Right forelimb (tissue), 1 donor: ENCODE results near the gene COL20A1.

Source experiments
- DNase-seq: peaks from one replicate; pipeline ENCODE4 v3.0.0-alpha.2; 2018

COL20A1 gene

DNA sequence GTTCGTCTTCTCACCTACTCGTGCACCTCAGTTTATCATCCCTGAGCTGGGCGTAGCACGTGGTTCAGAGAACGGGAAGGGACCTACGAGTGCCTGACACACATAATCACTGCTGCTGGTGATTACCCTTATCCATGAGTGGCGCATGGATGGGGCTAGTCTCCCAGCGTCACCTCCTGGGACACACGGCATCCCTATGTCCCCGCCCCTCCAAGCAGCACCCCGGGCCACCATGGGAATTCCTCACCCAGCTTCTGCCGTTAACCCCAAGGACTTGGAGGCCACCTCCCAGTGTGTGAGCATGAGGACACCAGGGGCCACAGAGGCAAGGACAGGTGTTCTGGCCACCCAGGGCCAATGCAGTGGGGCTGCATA, 58.3 kb downstream of the COL20A1 start:
- DNase-seq: no peak

DNA sequence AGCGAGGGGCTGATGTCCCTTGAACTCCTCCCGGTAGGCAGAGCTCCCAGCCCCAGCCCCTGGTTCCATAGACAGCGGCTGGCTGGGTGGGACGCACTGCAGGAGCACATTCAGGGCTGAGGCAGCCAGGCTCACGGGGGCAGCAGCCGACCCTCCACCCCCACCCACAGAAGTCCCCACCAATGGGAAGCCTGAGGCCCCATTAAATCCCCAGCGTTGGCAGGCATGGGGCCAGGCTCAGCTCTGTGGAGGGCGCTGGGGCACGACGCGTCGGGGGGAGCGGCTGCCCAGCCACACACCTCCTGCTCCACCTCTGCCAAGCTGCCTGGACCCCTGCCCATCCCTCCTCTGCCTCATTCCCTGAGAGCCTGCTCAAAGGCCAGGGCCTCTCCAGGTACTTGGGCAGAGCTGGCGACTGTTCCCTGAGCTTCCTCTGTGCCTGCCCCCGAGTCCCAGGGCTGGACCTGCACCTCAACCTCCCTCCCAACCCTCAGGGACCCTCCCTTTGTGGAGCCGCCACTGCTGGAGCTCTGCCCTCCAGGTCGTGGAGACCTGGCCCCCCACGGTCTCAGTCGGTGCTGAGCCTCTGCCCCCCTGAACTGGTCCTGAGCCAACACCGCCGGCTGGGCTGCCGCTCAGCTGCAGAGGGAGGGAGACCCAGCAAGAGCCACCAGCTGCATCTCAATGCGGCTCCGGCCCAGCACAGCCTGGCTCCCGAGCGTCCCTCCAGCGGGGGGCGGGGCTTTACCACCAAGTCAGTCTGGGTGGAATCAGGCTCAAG, 59.0 kb downstream of the COL20A1 start:
- peak; percentile 76 for DNase-seq

DNA sequence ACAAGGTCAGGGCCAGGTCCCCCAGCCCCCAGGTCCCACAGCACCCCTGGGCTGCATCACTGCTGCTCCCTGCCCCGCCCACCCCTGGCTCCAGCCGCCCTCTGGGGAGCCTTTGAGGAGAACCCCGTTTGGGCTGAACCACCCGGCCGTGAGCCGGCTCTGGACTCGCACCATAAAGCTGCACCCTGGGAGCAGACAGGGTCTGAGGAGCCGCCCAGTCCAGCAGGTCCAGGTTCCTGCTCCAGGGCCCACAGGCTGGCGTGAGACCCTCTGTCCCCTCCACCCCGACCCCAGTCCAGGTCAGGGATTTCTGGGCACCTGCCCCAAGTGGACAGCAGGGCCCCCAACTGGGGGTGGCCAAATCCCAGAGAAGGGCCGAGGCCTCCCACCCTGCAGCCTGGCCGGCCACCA, 59.8 kb downstream of the COL20A1 start:
- DNase-seq: no peak

DNA sequence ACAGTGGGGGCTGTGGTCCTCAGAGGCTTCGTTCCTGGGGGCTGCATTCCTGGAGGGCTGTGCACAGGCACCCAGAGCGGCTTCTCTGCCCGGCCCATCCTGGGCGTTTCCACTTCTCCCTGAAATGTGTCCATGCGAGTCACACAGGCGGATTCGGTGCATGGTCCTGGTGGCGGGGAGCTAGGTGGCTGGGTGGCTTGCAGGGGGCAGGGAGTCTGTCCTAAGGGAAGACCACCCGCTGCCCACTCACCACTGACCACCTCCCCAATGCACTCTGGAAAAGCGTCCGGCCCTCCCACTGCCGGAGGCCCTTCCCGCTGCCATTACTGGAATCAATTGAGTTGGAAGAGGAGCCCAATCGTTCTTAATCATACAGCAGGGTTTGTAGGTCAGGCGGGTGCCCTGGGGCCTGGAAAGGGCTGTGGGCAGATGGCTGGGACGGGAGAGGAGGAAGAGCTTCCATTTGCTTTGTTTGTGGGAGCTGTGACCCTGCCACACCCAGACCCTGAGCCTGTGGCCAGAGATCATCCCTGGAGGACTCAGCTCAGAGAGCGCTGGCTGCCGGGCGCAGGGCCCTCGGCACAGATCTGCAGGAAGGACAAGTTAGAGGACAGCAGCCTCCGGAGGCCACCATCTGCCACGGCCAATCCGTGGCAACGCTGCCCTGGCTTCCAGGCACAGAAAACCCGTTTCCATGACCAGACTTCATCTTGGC, 61.8 kb downstream of the COL20A1 start:
- DNase-seq: no peak

DNA sequence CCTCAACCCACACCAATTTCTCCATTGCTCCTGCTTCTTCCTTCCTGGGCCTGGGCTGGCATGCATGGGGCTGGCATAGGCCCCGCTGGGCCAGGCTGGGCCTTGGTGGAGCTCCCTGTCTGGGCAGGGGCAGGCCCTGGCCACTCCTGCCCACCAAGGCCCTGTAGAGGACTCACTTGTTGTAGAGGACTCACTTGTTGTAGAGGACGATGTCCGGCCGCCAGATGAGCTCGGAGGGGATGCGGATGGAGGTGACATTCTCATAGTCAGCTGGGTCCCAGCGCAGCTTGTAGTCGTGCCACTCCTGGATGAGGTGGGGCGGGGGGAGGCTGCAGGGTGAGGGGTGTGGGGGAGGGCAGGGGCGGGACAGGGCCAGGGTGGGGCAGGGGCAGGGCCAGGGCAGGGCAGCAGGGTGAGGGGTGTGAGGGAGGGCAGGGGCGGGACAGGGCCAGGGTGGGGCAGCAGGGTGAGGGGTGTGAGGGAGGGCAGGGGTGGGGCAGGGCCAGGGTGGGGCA, 62.9 kb downstream of the COL20A1 start:
- DNase-seq: no peak

DNA sequence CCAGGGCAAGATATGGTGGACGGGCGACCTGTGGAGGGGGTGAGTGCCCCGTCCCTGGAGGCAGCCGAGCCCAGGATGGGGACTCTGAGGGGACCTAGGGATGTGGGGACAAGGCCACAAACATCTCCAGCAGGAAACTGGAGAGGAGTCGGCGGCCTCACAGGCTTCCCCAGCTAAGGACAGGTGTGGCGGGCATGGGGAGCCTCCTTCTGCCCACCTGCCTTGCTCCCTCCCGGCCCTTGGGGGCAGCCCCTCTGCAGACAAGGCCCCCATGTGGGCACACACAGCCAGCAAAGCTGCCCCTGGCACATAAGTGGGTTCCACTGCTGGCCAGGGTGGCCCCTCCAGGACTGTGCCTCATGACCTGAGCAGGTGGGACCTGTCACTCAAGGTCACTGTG, 63.5 kb downstream of the COL20A1 start:
- no peak for DNase-seq

DNA sequence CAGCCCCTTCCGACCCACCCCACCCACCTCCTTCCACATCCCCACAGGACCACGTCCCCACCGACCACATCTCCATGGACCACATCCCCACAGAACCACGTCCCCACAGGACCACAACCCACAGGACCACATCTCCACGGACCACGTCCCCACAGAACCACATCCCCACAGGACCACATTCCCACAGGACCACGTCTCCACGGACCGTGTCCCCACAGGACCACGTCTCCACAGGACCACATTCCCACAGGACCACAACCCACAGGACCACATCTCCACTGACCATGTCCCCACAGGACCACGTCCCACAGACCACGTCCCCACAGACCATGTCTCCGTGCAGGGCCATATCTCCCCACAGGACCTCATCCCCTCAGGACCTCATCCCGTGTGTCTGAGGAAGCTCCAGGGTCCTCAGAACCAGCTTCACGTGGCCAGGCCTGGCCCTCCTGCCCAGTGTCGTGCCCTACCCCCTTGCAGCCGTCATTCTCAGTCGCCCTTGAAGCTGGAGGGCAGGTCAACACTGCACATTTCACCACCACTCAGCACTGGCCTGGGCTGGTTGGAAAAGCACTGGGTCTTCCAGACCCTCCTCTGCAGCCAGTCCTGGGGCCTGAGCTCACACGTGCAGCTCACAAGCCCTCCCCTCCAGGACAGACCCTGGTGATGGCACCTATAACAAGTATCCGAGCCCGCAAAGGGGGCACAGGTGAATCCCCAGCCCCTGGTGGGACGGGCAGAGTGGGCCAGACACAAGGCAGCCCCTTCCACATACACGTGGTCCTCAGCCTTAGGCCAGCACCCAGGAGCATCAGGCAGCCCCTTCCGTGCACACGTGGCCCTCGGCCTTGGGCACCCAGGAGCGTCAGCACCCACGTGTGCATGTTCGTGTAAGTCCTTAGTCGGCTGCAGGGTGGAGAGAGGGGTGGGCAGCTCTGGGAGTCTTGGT, 64.2 kb downstream of the COL20A1 start:
- DNase-seq: no peak

DNA sequence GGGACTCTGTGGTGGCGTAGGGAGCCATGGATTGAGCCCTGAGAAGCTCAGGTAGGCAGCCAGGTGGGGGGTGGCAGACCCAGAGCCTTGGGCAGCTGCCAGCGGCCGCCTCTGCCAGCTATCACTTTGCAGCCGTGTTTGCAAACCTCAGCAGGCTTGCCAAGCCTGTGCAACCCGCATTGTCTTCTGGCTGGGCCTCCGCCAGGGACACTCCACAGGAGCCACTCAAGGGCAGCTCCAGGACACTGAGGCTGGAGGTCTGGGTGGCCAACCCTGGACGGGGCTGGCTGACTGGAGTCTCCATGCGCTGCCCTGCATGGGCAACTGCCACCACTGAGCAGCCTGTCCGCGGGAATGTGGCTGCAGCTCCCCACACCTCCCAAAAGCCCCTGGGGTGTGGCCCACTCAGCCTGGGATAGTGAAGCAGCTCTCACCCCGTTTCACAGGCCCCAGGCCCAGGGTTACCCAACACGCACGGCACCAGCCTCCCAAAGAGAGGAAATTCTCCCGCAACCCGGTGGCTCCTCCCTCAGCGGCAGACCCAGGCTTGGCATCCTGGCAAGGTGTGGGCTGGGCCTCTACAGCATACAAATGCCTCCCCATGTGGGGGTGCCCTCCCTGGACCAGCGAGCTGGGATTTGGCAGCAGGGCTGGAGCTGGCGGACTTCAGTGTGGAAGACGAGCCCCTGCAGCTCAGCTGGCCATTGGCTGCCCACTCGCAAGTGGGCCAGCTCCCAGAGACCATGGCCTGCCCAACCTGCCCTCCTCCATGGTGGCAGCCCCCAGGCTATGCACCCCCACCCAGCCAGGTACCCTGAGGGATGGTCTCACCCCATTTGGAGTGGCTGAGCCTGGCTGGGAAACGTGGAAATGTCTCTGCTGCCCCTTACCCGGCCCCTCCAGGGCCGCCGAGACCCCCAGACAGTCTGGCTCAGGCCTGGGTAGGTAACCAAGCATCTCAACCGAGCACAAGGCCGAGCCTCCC, 65.2 kb downstream of the COL20A1 start:
- DNase-seq: no peak

DNA sequence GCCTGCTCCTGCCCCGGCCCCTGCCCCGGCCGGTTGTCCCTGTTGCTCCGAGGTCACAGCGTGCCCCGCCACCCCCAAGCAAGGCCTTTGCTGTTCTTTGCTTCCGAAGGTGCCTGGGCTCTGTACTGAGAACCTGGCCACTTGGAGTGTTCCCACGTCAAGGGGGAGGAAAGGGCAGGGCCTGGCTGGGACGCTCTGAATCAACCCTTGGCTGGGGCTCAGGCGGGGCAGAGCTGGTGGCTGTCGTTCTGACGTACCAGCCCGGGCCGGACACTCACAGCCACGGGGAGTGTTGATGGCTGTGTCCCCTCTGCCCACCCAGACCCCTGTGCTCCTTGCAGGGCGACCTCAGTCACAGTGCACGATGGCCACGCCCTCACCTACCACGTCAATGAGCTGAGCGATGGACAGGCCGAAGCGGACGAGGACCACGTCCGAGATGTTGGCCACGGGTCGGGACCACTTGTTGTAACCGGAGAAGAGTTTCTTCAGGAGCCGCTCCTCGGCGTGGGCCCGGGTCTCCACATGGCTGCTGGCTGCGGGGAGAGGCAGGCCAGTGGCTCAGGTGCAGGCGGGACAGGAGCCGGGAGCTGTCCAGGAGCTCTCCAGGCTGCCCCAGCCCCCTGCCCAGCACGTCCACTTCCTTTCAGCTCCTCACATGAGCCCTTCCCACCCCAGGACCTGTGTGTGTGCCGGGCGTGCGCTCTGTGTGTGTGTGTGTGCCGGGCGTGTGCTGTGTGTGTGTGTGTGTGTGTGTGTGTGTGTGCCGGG, 66.4 kb downstream of the COL20A1 start:
- no peak for DNase-seq

DNA sequence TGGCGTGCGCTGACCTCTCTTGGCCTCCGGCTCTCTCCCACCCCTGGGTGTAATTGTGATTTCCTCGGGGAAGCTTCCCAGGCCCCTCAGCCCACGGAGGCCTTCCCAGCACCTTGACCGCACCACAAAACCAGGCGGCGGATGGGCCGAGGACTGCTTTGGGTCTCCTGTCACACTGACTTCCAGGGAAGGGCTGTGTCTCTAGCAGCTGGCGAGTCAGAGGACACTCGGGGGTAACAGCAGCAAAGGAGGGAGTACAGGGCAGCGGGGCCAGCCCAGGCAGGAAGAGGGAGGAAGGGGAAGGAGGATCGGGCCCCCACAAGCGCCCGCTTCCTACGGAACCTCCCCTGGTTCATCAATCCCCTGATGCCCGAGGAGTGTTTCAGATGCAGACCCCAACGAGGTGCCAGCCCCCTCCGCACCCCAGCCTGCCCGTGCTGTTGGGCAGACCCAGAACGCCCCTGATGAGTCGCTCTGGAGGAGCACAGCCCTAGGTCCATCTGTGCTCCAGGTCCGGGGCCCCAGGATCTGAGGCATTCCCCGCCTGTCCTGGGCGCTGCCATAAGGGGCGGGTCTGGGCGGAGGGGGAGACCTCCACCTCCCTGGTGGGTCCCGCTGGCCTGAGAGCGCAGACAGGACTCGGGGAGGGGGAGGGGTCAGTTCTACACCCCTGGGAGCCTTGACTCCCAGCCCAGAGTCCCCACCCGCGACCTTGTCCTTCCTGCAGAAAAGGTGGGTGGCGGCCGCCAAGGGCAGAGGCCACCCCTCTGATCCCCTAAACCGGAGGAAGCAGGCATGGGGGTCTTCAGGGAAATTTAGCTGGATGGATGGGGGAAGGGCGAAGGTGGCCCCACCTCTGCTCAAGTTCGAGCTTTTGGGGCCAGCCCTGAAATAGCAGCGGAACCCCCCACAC, 67.2 kb downstream of the COL20A1 start:
- DNase-seq: no peak

DNA sequence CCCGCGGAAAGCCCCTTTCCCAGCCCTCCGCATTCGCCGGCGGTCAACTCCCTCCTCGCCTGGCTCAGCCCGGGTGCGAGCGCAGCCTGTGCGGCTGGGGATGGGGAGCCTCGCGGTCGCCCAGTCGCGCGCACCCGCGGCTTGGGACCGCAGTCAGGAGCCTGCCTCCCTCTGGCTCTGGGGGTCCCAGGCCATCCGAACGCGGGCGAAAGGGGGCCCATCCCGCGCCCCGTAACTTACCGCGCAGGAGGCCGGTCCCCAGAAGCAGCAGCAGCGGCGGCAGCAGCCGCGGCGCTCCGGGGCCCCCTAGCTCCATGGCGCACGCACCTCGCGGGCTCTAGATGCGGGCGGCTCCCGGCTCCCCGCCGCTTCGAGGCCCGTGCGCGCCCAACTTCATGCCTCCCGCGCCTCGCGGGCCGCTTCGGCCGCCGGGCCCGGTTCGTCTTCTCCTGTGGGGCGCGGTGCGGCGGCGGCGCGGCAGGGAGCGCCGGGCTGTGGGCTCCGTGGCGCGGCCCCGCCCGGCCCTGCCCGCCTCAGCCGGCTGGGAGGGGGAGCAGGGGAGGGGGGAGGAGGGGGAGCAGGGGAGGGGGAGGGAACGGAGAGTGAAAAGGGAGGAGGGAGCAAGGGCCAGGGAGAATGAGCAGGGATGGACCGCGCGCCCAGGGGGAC, 68.0 kb downstream of the COL20A1 start, which contains the start of gene CHRNA4:
CHRNA4 (minus strand) TSS at position 500 of the 669 bp plus-strand sequence; CDS start at position 316, 184 bp downstream.
- DNase-seq: no peak

DNA sequence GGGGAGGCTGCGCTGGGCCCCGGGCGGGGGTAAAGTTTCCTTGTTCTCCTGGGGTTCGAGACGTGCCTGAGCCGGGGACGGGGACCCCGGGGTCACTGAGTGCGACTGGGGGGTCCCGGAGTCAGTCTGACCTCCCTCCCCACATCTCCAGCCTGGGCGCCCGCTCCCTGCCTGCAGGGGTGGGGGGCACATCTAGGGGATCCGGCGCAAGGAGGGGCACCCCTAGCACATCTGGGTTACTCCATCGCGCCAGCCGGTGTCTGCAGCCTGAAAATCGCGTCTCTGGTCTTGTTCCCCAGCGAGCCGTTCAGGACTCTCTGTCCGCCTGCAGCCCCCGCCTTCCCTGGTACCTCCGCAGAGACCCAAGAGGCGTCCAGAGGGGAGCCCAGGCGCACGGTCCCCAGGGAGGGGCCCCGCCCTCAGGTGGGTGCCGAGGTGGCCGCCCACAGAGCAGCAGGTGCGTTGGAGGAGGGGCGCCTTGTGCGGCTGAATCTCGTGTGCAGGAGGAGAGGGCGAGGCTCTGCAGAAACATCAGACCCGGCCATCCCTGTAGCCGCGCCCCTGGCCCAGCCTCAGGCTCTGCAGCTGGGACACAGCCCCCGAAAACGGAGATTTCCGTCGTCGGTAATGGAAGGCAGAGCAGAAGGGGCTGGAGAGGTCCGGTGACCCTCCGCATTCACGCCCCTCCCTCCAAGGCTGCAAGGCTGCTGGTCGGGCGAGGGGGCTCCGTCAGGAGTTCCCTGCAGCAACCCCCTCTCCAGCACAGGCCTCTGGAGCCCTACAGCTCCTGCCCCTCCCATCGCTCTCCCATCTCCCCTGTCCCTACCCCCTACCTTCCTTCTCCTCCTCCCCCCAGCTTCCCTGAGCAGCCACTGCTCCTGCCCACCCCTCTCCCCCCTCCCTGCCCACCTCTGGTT, 68.8 kb downstream of the COL20A1 start:
- no peak for DNase-seq

DNA sequence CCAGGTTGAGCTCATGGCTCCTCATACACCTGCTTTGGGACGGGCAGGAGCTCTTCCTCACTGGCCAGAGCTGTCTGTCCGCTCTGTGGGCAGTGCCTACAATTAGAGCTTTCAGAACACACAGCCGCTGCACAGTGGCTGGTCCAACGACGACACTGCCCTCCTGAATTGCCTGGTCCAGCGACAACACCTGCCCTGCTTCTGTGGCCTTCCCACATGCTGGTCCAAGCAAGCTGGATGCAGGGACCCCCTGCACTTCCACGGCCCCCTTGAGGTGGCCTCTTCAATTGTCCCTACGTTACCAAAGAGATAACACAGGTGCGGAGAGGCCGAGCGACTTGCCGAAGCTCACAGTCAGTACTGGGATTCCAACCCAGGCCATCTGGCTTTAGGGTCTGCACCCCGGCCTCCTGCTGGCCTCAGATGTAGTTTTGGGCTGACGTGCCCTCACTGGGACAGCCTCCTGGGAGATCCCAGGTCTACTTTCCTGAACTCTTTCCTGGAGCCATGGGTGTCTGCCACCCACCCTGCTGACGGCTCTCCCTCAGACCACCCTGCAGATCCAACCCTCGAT, 69.5 kb downstream of the COL20A1 start:
- DNase-seq: no peak

DNA sequence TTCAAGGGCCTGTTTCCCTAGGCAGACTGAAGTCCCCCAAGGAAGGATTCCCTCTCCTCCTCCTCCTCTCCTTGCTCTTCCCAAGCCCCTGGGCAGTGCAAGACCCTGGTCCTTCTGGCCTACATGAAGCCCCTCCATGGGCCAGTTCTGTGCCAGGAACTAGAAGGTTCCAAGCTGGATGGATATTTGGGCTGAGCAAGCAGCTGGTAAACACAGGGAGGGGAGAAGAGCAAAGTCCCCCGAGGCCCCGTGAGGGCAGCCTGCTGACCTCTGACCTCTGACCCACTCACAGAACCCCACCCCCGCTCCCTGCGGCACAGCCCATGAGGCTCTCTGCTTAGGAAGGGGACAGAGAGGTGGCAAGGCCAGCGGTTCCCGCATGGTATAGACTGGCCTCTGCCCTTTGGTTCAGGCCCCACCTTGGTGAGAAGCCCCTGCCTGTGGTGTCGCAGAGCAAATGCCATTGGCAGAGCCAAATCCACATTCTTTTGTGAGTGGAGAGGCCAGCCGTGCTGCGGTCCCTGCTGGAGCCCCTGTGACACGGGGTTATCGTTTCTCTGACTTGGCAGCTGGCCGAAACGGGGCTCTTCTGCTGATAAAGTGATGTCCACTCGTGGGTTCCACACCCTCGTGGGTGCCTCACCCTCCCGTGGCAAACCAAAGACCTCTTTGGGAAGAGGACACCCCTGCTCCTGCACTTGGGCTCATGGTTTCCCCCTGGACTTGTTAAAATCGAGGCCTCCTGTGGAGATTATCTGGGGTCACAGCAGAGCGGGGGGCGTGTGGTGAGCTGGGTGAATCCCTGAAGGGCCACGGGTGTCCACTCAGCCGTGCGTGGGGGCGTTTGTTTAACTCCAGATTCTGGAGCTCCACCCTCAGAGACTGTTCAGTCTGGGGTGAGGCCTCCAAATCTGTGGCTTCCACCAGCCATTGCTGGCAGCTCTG, 70.3 kb downstream of the COL20A1 start:
- no peak for DNase-seq

DNA sequence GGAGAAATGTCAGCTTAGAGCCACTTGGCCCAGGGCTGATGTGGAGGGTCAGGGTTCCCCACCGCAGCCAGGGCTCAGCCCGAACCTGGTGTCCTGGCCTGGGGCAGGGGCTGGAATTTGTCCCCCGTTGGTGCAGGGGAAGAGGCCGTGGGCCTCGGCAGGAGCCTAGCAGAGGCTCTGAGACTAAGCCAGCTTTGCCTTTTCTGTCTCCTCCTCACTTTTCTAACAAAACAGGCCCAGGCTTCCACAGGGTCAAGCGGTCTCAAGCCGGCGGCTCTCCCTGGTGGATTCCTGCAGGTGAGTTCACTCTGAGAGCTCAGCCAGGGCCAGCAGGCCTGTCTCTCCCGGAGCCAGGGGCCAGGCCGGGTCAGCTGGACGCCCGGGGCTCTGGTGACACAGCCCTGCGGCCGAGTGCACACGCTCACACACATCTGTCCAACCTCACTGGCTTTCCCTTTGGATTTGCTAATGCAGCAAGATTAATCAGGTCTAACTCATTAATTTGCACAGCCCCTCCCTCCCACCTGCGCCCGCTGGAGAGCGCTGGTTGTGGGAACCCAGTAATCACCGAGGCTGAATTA, 71.1 kb downstream of the COL20A1 start:
- DNase-seq: no peak
